GM23248 (cell line): ENCODE results near the gene WDR82.

ENCODE experiments used
- EZH2 ChIP-seq: fragments of 200-600 bp; sonication (generic); IDR thresholded peaks from 2 replicates; pipeline ENCODE4 v1.6.1; 2018; ENCODE audit warnings: antibody characterized with exemption, mild to moderate bottlenecking; ENCODE audit not compliant: insufficient read depth, poor library complexity, severe bottlenecking
- EZH2phosphoT487 ChIP-seq: fragments of 200-600 bp; sonication (generic); IDR thresholded peaks from 2 replicates; pipeline ENCODE4 v1.6.1; 2018; ENCODE audit warnings: antibody characterized with exemption, moderate library complexity, mild to moderate bottlenecking, low read depth; ENCODE audit not compliant: insufficient read depth

- TF ChIP-seq EZH2phosphoT487 (no peak), EZH2 (no peak)
Measured at GRCh38 chr3:52220380-52221026, 57.9 kb downstream of the WDR82 start.
